NCI-H1417 (cell line): ENCODE results near the gene YY1.
"Not testable (repeated sequence)": the region's sequence is repeated elsewhere in the genome, so short reads cannot be mapped to it uniquely, and the experiment has no call there.

ENCODE experiments used
- DNase-seq, 3 experiments: peaks; one replicate each; lab custom pipeline; 2025; lab: John Stamatoyannopoulos, UW

The YY1 gene

DNA sequence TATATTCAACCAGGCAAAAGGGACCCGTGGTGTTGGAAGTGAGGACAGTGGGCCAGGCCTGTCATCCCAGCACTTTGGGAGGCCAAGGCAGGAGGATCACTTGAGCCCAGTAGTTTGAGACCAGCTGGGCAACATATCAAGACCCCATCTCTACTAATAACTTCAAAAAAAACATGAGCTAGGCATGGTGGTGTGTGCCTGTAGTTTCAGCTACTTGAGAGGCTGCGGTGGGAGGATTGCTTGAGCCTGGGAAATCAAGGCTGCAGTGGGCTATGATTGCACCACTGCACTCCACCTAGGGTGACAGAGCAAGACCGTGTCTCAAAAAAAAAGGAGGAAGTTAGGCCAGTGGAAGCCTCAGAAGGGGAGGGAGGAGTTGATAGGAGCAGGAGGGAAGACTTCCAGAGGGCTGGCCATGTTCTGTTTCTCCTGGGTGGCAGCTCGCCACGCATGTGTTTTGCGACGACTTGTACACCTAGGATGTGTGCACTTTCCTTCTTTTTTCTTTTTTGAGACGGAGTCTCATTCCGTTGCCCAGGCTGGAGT is 57.2 kb downstream of the YY1 start:
- no peak for DNase-seq

DNA sequence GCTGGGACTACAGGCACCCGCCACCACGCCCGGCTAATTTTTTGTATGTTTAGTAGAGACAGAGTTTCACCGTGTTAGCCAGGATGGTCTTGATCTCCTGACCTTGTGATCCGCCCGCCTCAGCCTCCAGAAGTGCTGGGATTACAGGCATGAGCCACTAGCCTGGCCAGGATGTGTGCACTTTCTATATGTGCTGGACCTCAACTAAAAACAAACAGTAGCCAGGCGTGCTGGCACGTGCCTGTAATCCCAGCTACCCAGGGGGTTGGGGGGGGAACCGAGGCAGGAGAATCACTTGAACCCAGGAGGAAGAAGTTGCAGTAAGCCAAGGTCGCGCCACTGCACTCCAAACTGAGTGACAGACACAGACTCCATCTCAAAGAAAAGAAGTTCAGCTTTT is 57.8 kb downstream of the YY1 start:
- not testable (repeated sequence) for DNase-seq

GRCh38 chr14:100297320-100298300 is 58.7 kb downstream of the YY1 start:
- DNase-seq = no peak

DNA sequence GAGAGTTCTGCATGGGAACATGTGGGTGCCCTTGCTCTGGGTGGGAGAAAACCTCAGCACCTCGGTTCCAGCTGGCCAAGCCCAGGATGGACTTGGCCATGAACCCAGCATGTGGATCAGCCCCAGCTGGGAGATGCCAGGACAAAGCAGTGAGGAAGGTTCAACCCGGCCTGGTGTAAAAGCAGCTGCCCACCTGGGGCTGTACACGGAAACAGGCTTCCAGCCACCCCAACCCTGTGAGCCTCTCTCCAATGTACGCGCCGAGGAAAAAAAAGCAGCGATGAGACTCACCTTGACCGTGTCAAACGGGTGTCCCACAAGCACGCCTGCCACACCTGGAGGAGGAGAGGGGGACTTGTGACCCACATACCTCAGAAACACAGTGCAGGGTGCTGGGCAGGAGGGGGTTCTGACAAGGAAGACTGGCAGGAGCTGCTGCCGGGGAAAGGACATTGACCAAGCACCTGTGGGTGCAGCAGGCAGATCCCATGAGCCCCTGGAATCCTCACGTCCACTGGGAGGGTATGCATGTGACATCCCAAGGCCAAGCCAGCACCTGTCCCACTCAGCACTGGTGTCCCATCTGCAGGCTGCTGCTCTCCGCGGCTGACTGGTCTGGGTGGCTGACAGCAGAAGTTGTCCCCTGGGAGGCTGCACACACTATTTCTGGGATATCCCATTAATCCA is 59.8 kb downstream of the YY1 start:
- no peak for DNase-seq

DNA sequence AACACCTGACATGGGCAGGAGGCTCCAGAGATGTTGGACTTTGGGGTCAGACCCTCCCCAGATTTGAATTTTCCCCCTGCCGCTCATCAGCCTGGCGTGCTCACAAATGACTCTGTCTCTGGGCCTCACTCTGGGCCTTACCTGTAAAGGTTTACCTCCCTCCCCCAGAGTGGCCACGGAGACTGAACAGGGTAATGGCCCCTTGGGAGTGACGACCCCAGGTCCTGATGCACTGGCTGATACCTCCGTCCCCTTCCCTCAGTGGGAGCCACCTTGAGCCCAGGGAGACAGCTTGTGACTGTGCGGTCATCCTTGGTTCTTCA is 60.3 kb downstream of the YY1 start:
- no peak for DNase-seq

DNA sequence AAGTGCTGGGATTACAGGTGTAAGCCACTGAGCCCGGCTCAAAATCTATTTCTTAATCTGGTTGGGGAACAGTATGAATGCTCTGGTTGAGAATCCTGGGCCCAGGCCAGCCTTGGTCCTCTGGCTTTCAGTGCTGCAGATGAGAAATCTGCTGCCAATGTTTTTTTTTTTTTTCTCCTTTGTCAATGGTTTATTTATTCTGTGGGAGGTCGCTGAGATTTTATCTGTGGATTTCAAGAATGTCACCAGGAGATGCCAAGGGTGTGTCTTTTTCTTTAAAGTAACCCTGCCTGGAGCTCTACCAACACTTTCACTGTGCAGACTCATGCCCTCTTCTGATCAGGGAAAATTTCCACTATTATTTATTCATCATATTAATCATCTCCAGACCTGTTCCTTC is 63.7 kb downstream of the YY1 start:
- DNase-seq = no peak

DNA sequence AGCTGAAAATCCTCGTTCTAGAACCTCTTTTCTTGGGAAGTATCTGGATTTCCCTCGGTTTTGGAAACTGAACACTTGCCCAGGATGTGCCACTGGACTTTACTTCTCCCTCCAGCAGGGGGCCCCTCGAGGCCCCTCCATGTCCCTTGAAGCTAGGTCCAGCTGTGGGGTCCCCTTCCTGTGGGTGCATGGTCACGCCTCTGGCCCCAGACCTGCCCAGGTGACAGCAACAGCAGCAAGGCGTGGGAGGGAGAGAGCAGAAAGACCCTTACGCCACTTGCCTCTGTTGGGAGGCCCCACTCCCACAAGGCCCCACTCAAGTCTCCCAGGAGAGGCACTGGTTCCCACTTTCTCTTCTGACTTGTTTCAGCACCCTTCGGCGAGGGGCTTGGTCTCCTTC is 64.2 kb downstream of the YY1 start:
- peak in 1 of 3 experiments; percentile 33 for DNase-seq

DNA sequence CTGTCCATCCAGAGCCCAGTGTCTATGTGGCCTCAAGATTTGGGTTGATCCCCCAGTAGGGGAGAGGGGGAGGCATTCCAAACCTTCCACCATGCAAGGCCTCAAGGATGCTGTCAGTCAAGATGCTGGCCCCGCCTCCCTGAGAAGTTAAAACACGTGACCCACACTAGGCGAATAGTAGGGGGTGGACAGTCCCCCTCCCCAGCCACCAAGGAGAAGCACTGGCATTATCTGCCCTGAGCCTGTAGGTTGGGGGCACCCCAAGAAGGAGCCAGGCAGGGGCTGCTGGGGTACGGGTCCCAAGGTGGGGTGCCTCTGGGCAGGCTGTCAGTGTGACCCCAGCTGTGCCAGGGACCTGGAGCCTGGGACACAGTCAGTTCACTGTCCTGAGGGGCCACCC is 65.0 kb downstream of the YY1 start:
- DNase-seq = no peak

GRCh38 chr14:100304825-100305323 is 65.9 kb downstream of the YY1 start:
- DNase-seq = peak; percentile 62 to 83 (median 81)

GRCh38 chr14:100305324-100306100 is 66.6 kb downstream of the YY1 start:
- DNase-seq = peak in 2 of 3 experiments; percentile 55 to 76

DNA sequence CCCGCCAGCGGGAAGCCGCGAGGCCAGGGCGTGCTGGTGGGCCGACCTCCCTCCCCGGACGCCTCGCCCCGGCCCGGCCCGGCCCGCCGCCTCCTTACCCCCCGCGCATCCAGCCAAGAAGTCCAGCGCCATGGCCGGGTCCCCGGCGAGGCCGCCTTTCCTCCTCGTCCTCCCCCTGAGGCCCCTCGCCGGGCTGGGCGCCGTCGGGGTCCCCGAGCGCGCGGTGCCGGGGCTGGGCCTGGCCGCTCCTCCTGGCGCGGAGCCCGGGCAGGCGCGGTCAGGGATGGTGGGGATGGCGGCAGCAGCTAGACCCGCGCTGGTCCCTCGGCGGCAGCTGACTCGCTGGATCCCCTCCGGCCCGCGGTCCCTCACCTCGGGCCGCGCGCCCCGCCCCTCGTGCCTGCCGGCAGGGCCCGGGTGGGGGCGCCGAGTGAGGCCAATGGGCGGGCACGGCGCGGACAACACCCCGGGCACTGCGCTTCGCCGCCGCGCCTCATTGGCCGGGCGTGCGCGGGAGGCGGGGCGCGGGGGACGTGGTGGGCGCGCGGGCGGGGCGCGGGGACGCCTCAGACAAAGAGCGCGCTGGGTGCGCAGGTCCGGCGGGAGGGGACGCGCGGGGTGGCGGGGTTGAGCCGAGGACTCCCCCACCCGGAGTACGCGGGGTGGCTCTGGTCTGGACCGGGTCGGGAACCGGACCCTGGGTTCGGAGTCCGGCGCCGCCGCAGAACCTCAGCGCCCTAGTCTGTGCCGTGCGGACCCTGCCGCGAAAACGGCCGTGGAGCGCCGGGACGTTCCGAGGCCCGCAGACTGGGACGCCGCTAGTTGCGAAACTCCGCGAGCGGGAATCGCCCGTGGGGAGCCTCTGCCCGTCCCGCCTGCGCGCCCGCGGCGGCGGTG is 67.4 kb downstream of the YY1 start, which contains the start of gene SLC25A29:
Gene SLC25A29 (minus strand): TSS at position 344 of the 897 bp plus-strand sequence. CDS start 212 bp downstream, at position 132.
- peak; percentile 96 to 98 (median 98) for DNase-seq

- DNase-seq = peak in 1 of 3 experiments; percentile 63
Measured at GRCh38 chr14:100306998-100307765, 68.2 kb downstream of the YY1 start.

DNA sequence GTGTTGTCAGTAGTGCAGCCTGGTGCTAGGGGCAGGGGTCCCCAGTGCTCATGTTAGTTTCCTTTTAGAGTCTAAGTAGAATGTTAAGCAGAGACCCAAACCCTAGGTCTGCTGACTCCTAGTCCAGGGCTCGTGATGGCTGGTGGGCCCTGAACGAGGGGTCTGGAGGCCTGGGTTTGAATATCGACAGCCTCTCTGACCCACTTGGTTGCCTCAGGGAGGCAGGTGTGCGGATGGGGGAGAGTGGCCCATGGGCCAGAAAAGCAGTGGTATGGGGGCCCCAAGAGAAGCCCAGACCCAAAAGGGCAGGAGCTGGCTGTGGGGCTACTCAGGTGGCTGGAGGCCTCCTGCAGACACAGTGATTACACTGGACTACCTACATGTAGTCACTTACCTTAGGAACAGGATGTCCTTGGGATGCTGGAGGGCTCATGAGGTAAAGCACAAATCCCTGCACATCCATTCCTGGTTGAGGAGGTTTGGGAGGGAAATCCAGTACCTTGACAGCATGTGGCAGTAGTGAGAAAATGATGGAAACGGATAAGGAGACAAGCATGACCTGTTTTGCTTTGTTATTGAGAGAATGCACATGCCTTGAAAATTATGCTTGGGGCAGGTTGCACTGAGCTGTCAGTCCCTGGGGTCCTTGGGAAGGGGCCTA is 69.0 kb downstream of the YY1 start:
- peak in 1 of 3 experiments; percentile 29 for DNase-seq

GRCh38 chr14:100308427-100308792 is 69.5 kb downstream of the YY1 start:
- DNase-seq = not testable (repeated sequence)

- DNase-seq = no peak
Measured at GRCh38 chr14:100309028-100309737, 70.2 kb downstream of the YY1 start.

- DNase-seq = peak; percentile 57 to 69 (median 62)
Measured at GRCh38 chr14:100312110-100312876, 73.3 kb downstream of the YY1 start.

GRCh38 chr14:100312877-100313400 is 74.0 kb downstream of the YY1 start:
- DNase-seq = peak in 2 of 3 experiments; percentile 62 to 69
